Jurkat, Clone E6-1 (cell line): ENCODE results near the gene APOA1. TPM values are rescaled to one million over a fixed set of nuclear protein-coding genes. Genes with fewer than 3 reads are reported as not detected.

Experiments
- DNase-seq: peaks from one replicate; pipeline ENCODE4 v3.0.0-alpha.2; 2011; ENCODE audit warnings: low read depth, low spot score
- H3K4me3 ChIP-seq: 2 replicates; pipeline ENCODE4 v1.5.1; 2011; ENCODE audit warnings: mild to moderate bottlenecking, low read length, control low read depth, moderate library complexity
- polyA plus RNA-seq: library from polyadenylated mRNA; unstranded; fragments of >200 nt; gene quantifications from one replicate; pipeline ENCODE4 v1.2.1, GENCODE V29; 2012; ENCODE audit warnings: missing spikeins; ENCODE audit not compliant: insufficient read length, insufficient read depth

The APOA1 gene
- not detected for polyA plus RNA-seq

GRCh38 chr11:116837231-116838091 is at the start of gene APOA1:
Gene APOA1 (minus strand): TSS chr11:116837622. CDS start chr11:116837387, 235 bp downstream.
- no peak within 1 kb of the TSS for H3K4me3 ChIP-seq
- DNase-seq: no peak

GRCh38 chr11:116885951-116886655 is 48.7 kb upstream of the APOA1 start:
- no peak overlapping the region for H3K4me3 ChIP-seq
- DNase-seq: no peak

- H3K4me3 ChIP-seq: no peak overlapping the region
- no peak for DNase-seq
Measured at GRCh38 chr11:116882386-116882785, 45.0 kb upstream of the APOA1 start.

- no peak overlapping the region for H3K4me3 ChIP-seq
- no peak for DNase-seq
Measured at GRCh38 chr11:116881143-116881542, 43.7 kb upstream of the APOA1 start.

- DNase-seq: peak; percentile 55
- no peak overlapping the region for H3K4me3 ChIP-seq
Measured at GRCh38 chr11:116879800-116880625, 42.6 kb upstream of the APOA1 start.

- H3K4me3 ChIP-seq: no peak overlapping the region
- no peak for DNase-seq
Measured at GRCh38 chr11:116876656-116877055, 39.2 kb upstream of the APOA1 start.

GRCh38 chr11:116875194-116875593 is 37.8 kb upstream of the APOA1 start:
- H3K4me3 ChIP-seq: no peak overlapping the region
- DNase-seq: no peak

GRCh38 chr11:116874251-116874650 is 36.8 kb upstream of the APOA1 start:
- no peak for DNase-seq
- H3K4me3 ChIP-seq: no peak overlapping the region

- H3K4me3 ChIP-seq: no peak overlapping the region
- DNase-seq: no peak
Measured at GRCh38 chr11:116873381-116873780, 36.0 kb upstream of the APOA1 start.

GRCh38 chr11:116871248-116871647 is 33.8 kb upstream of the APOA1 start:
- no peak overlapping the region for H3K4me3 ChIP-seq
- no peak for DNase-seq

- H3K4me3 ChIP-seq: no peak overlapping the region
- DNase-seq: no peak
Measured at GRCh38 chr11:116870054-116870453, 32.6 kb upstream of the APOA1 start.

- DNase-seq: no peak
- H3K4me3 ChIP-seq: no peak overlapping the region
Measured at GRCh38 chr11:116869610-116870009, 32.2 kb upstream of the APOA1 start.

GRCh38 chr11:116868066-116868465 is 30.6 kb upstream of the APOA1 start:
- DNase-seq: no peak
- H3K4me3 ChIP-seq: no peak overlapping the region

GRCh38 chr11:116867619-116868018 is 30.2 kb upstream of the APOA1 start:
- no peak for DNase-seq

GRCh38 chr11:116866804-116867455 is 29.5 kb upstream of the APOA1 start:
- no peak overlapping the region for H3K4me3 ChIP-seq
- no peak for DNase-seq

More at GRCh38 chr11:116867619-116868018, 30.2 kb upstream of the APOA1 start:
- no peak overlapping the region for H3K4me3 ChIP-seq

GRCh38 chr11:116865696-116866095 is 28.3 kb upstream of the APOA1 start:
- no peak for DNase-seq
- H3K4me3 ChIP-seq: no peak overlapping the region

- DNase-seq: no peak
- no peak overlapping the region for H3K4me3 ChIP-seq
Measured at GRCh38 chr11:116864531-116864930, 27.1 kb upstream of the APOA1 start.

GRCh38 chr11:116862951-116863350 is 25.5 kb upstream of the APOA1 start:
- DNase-seq: no peak
- no peak overlapping the region for H3K4me3 ChIP-seq

- no peak overlapping the region for H3K4me3 ChIP-seq
- no peak for DNase-seq
Measured at GRCh38 chr11:116862185-116862584, 24.8 kb upstream of the APOA1 start.
